ENCODE results near the gene ATP13A1. TPM values are rescaled to one million over a fixed set of nuclear protein-coding genes. Genes with fewer than 3 reads are reported as not detected.

Gene ATP13A1
- total RNA-seq, 3 donors from 2014 or later: 101 to 108 (median 102) TPM

- Mint-ChIP-seq H3K36me3 (ENCODE audit: insufficient read depth) (peaks cover 4% of the 10 kb centered on the region), H3K9me3 (no peaks in the 10 kb centered on the region), H3K4me1 (ENCODE audit: low read depth) (peaks cover 11% of the 10 kb centered on the region), H3K27me3 (ENCODE audit: low read depth) (no peaks in the 10 kb centered on the region), H3K4me3 (peak within 1 kb of the TSS; percentile 97)
- peak; percentile 84 to 85 for ATAC-seq
- DNase-seq: peak; percentile 89
Observed at GRCh38 chr19:19643158-19644053, 20.1 kb downstream of the ATP13A1 start, which contains the start of gene GMIP. GMIP (minus strand) TSS chr19:19643657; CDS start chr19:19643529, 128 bp downstream.

GRCh38 chr19:19642506-19643157 is 20.8 kb downstream of the ATP13A1 start:
- H3K36me3 Mint-ChIP-seq (ENCODE audit: insufficient read depth): peaks cover 6% of the 10 kb centered on the region
- peak; percentile 48 to 63 for ATAC-seq

GRCh38 chr19:19637523-19638251 is 25.8 kb downstream of the ATP13A1 start:
- Mint-ChIP-seq H3K4me3 (no peak overlapping the region), H3K36me3 (ENCODE audit: insufficient read depth) (peaks cover 28% of the 10 kb centered on the region), H3K9me3 (no peaks in the 10 kb centered on the region), H3K27me3 (ENCODE audit: low read depth) (no peaks in the 10 kb centered on the region), H3K4me1 (ENCODE audit: low read depth) (peaks cover 19% of the 10 kb centered on the region)
- ATAC-seq (no peak), DNase-seq (no peak)

More at GRCh38 chr19:19642506-19643157, 20.8 kb downstream of the ATP13A1 start:
- H3K4me1 Mint-ChIP-seq (ENCODE audit: low read depth): peaks cover 11% of the 10 kb centered on the region
- no peaks in the 10 kb centered on the region for H3K27me3 Mint-ChIP-seq (ENCODE audit: low read depth)
- H3K9me3 Mint-ChIP-seq: no peaks in the 10 kb centered on the region
- H3K4me3 Mint-ChIP-seq: peak overlapping the region; percentile 97
- peak; percentile 47 for DNase-seq

GRCh38 chr19:19637186-19637522 is 26.3 kb downstream of the ATP13A1 start:
- Mint-ChIP-seq H3K36me3 (ENCODE audit: insufficient read depth) (peaks cover 28% of the 10 kb centered on the region), H3K4me1 (ENCODE audit: low read depth) (peaks cover 15% of the 10 kb centered on the region), H3K9me3 (no peaks in the 10 kb centered on the region), H3K27me3 (ENCODE audit: low read depth) (no peaks in the 10 kb centered on the region), H3K4me3 (no peak overlapping the region)
- ATAC-seq (no peak), DNase-seq (no peak)

GRCh38 chr19:19636573-19637185 is 26.8 kb downstream of the ATP13A1 start:
- no peaks in the 10 kb centered on the region for H3K27me3 Mint-ChIP-seq (ENCODE audit: low read depth)
- no peak for ATAC-seq
- H3K4me3 Mint-ChIP-seq: no peak overlapping the region
- DNase-seq: no peak
- H3K36me3 Mint-ChIP-seq (ENCODE audit: insufficient read depth): peaks cover 28% of the 10 kb centered on the region
- H3K4me1 Mint-ChIP-seq (ENCODE audit: low read depth): peaks cover 11% of the 10 kb centered on the region
- no peaks in the 10 kb centered on the region for H3K9me3 Mint-ChIP-seq

GRCh38 chr19:19635313-19635702 is 28.2 kb downstream of the ATP13A1 start:
- Mint-ChIP-seq H3K27me3 (ENCODE audit: low read depth) (no peaks in the 10 kb centered on the region), H3K4me3 (no peak overlapping the region), H3K36me3 (ENCODE audit: insufficient read depth) (peaks cover 30% of the 10 kb centered on the region), H3K4me1 (ENCODE audit: low read depth) (peaks cover 11% of the 10 kb centered on the region), H3K9me3 (no peaks in the 10 kb centered on the region)
- no peak for DNase-seq
- no peak for ATAC-seq

GRCh38 chr19:19634516-19635312 is 28.8 kb downstream of the ATP13A1 start:
- peaks cover 28% of the 10 kb centered on the region for H3K36me3 Mint-ChIP-seq (ENCODE audit: insufficient read depth)
- no peak overlapping the region for H3K4me3 Mint-ChIP-seq
- DNase-seq (no peak), ATAC-seq (no peak)
- H3K9me3 Mint-ChIP-seq: no peaks in the 10 kb centered on the region
- no peaks in the 10 kb centered on the region for H3K27me3 Mint-ChIP-seq (ENCODE audit: low read depth)
- peaks cover 11% of the 10 kb centered on the region for H3K4me1 Mint-ChIP-seq (ENCODE audit: low read depth)

- Mint-ChIP-seq H3K4me1 (ENCODE audit: low read depth) (peaks cover 11% of the 10 kb centered on the region), H3K36me3 (ENCODE audit: insufficient read depth) (peaks cover 28% of the 10 kb centered on the region), H3K27me3 (ENCODE audit: low read depth) (no peaks in the 10 kb centered on the region), H3K9me3 (no peaks in the 10 kb centered on the region), H3K4me3 (no peak overlapping the region)
- no peak for DNase-seq
- no peak for ATAC-seq
Observed at GRCh38 chr19:19633711-19634515, 29.6 kb downstream of the ATP13A1 start.

GRCh38 chr19:19632661-19633060 is 30.8 kb downstream of the ATP13A1 start:
- no peak for ATAC-seq
- Mint-ChIP-seq H3K4me3 (no peak overlapping the region), H3K36me3 (ENCODE audit: insufficient read depth) (peaks cover 25% of the 10 kb centered on the region), H3K27me3 (ENCODE audit: low read depth) (no peaks in the 10 kb centered on the region), H3K9me3 (no peaks in the 10 kb centered on the region), H3K4me1 (ENCODE audit: low read depth) (peaks cover 14% of the 10 kb centered on the region)
- no peak for DNase-seq

GRCh38 chr19:19631346-19631745 is 32.1 kb downstream of the ATP13A1 start:
- DNase-seq (no peak), ATAC-seq (no peak)
- Mint-ChIP-seq H3K4me1 (ENCODE audit: low read depth) (peaks cover 27% of the 10 kb centered on the region), H3K27me3 (ENCODE audit: low read depth) (no peaks in the 10 kb centered on the region), H3K4me3 (no peak overlapping the region), H3K36me3 (ENCODE audit: insufficient read depth) (peaks cover 20% of the 10 kb centered on the region), H3K9me3 (no peaks in the 10 kb centered on the region)

- peaks cover 19% of the 10 kb centered on the region for H3K36me3 Mint-ChIP-seq (ENCODE audit: insufficient read depth)
- no peak for ATAC-seq
- no peaks in the 10 kb centered on the region for H3K9me3 Mint-ChIP-seq
- DNase-seq: no peak
- no peaks in the 10 kb centered on the region for H3K27me3 Mint-ChIP-seq (ENCODE audit: low read depth)
- no peak overlapping the region for H3K4me3 Mint-ChIP-seq
- peaks cover 29% of the 10 kb centered on the region for H3K4me1 Mint-ChIP-seq (ENCODE audit: low read depth)
Observed at GRCh38 chr19:19630426-19630825, 33.0 kb downstream of the ATP13A1 start.

GRCh38 chr19:19630062-19630414 is 33.4 kb downstream of the ATP13A1 start:
- no peak overlapping the region for H3K4me3 Mint-ChIP-seq
- peaks cover 19% of the 10 kb centered on the region for H3K36me3 Mint-ChIP-seq (ENCODE audit: insufficient read depth)
- H3K9me3 Mint-ChIP-seq: no peaks in the 10 kb centered on the region
- ATAC-seq (no peak), DNase-seq (no peak)
- peaks cover 29% of the 10 kb centered on the region for H3K4me1 Mint-ChIP-seq (ENCODE audit: low read depth)
- H3K27me3 Mint-ChIP-seq (ENCODE audit: low read depth): no peaks in the 10 kb centered on the region
